ENCODE data around the gene ERCC5.

ERCC5 gene

GRCh38 chr13:102845630-102846260 is at the start of gene ERCC5:
Gene ERCC5, plus strand, starts transcription at chr13:102846032. Its CDS starts 235 bp downstream, at chr13:102846267.
- DNase-seq = peak; percentile 94

GRCh38 chr13:102798581-102799425 is 47.0 kb upstream of the ERCC5 start, which contains the start of the genes BIVM and POGLUT2:
Gene BIVM, plus strand, starts transcription at chr13:102799119. Its CDS starts 8,149 bp downstream, at chr13:102807268.
Gene POGLUT2, minus strand, starts transcription at chr13:102798976. Its CDS starts 306 bp downstream, at chr13:102798670.
- DNase-seq = peak; percentile 70

- DNase-seq = no peak
These were observed 46.2 kb upstream of the ERCC5 start for GRCh38 chr13:102799426-102800144.

- DNase-seq = peak; percentile 81
These were observed 45.4 kb upstream of the ERCC5 start for GRCh38 chr13:102800145-102801041.

GRCh38 chr13:102805680-102806079 is 40.2 kb upstream of the ERCC5 start:
- no peak for DNase-seq

- no peak for DNase-seq
These were observed 38.1 kb upstream of the ERCC5 start for GRCh38 chr13:102807699-102808098.

GRCh38 chr13:102812611-102813287 is 33.1 kb upstream of the ERCC5 start:
- DNase-seq = no peak

GRCh38 chr13:102814025-102814607 is 31.7 kb upstream of the ERCC5 start:
- no peak for DNase-seq

- DNase-seq = no peak
These were observed 31.0 kb upstream of the ERCC5 start for GRCh38 chr13:102814793-102815192.

- no peak for DNase-seq
These were observed 30.0 kb upstream of the ERCC5 start for GRCh38 chr13:102815788-102816187.

GRCh38 chr13:102816708-102817107 is 29.1 kb upstream of the ERCC5 start:
- no peak for DNase-seq

- no peak for DNase-seq
These were observed 28.6 kb upstream of the ERCC5 start for GRCh38 chr13:102817241-102817640.

- no peak for DNase-seq
These were observed 27.9 kb upstream of the ERCC5 start for GRCh38 chr13:102817907-102818306.

- no peak for DNase-seq
These were observed 20.4 kb upstream of the ERCC5 start for GRCh38 chr13:102825400-102825799.

- no peak for DNase-seq
These were observed 19.7 kb upstream of the ERCC5 start for GRCh38 chr13:102825921-102826706.

- DNase-seq = no peak
These were observed 15.2 kb upstream of the ERCC5 start for GRCh38 chr13:102830646-102831045.

- no peak for DNase-seq
These were observed 9.4 kb upstream of the ERCC5 start for GRCh38 chr13:102836471-102836870.

- DNase-seq = no peak
These were observed 7.6 kb upstream of the ERCC5 start for GRCh38 chr13:102838273-102838672.

GRCh38 chr13:102838982-102839381 is 6.8 kb upstream of the ERCC5 start:
- DNase-seq = no peak

- DNase-seq = no peak
These were observed 6.4 kb upstream of the ERCC5 start for GRCh38 chr13:102839462-102839861.

- DNase-seq = no peak
These were observed 573 bp upstream of the ERCC5 start for GRCh38 chr13:102845289-102845629.
